HG03460 (cell line): ENCODE measurements around the gene LIN7C.
"Not testable (repeated sequence)": the region's sequence is repeated elsewhere in the genome, so short reads cannot be mapped to it uniquely, and the experiment has no call there.

Experiments
- ATAC-seq: cut with Tn5 transposase; IDR thresholded peaks from one replicate; pipeline ENCODE4 v1.9.1; 2021; ENCODE audit not compliant: unreplicated experiment

Gene LIN7C

DNA sequence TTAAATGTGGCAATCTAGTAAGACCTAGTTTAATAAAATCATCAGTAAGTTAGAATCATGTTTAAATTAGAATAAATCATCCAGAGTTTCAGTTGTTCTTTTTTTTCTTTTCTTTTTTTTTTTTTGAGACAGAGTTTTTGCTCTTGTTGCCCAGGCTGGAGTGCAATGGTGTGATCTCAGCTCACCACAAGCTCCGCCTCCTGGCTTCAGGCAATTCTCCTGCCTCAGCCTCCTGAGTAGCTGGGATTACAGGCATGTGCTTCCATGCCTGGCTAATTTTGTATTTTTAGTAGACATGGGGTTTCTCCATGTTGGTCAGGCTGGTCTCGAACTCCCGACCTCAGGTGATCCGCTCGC, 58.4 kb downstream of the LIN7C start:
- ATAC-seq = not testable (repeated sequence)

GRCh38 chr11:27447288-27448183, 59.0 kb downstream of the LIN7C start:
- ATAC-seq = no peak

- no peak for ATAC-seq
Measured at GRCh38 chr11:27445625-27446024, 60.9 kb downstream of the LIN7C start.

DNA sequence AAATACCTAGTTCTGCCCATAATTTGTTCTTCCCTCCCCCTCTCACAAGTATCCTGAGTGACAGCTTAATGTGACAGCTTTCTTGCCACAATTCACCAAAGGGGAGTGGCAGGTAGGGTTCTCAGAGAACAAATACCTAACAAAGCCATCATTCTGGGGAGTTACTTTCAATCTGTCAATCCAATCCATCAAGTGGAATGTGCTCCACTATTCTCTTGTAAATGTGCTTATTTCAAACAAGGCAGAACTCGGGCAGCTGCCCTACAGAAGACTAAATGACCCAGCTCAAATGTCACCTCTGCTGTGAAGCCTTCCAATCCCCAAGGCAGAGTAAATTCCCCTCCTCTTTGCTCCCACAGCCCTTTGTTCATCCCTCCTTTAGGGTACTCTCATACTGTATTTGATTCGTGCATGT, 61.8 kb downstream of the LIN7C start:
- ATAC-seq = no peak
